HepG2 (cell line): ENCODE data around the gene NDOR1. TPM values are rescaled to one million over a fixed set of nuclear protein-coding genes. Genes with fewer than 3 reads are reported as not detected.

Experiments
- ARNTL ChIP-seq: sonication (generic); formaldehyde crosslinking; IDR thresholded peaks from 2 replicates; pipeline ENCODE4 v1.4.0; 2020; ENCODE audit warnings: mild to moderate bottlenecking, missing genetic modification reagents
- ELF1 ChIP-seq: sonication (generic); formaldehyde crosslinking; IDR thresholded peaks from 2 replicates; pipeline ENCODE4 v1.4.0; 2020; ENCODE audit warnings: missing genetic modification reagents
- FOSL2 ChIP-seq: sonication (generic); formaldehyde crosslinking; IDR thresholded peaks from 2 replicates; pipeline ENCODE4 v1.4.0; 2020; ENCODE audit warnings: missing genetic modification reagents
- GPN1 ChIP-seq: sonication (generic); formaldehyde crosslinking; IDR thresholded peaks from 2 replicates; pipeline ENCODE4 v1.5.1; 2020; ENCODE audit warnings: missing genetic modification reagents, borderline replicate concordance
- HDAC2 ChIP-seq: sonication (generic); formaldehyde crosslinking; IDR thresholded peaks from 2 replicates; pipeline ENCODE4 v1.4.0; 2020; ENCODE audit warnings: missing genetic modification reagents
- HNF4A ChIP-seq: sonication (generic); formaldehyde crosslinking; IDR thresholded peaks from 2 replicates; pipeline ENCODE4 v1.4.0; 2020; ENCODE audit warnings: missing genetic modification reagents
- MAFF ChIP-seq: IDR thresholded peaks from 2 replicates; pipeline ENCODE4 v1.6.1; 2011; ENCODE audit warnings: low read depth, low read length, improper control_type of control experiment
- POLR2AphosphoS5 ChIP-seq: IDR thresholded peaks from 2 replicates; pipeline ENCODE4 v1.6.1; 2012; ENCODE audit warnings: low read depth, low read length
- SRSF1 ChIP-seq: fragments of 200-400 bp; formaldehyde crosslinking; optimal IDR thresholded peaks from 2 replicates; pipeline ENCODE3; 2017; ENCODE audit warnings: mild to moderate bottlenecking, low read depth, low read length, moderate library complexity
- TCF12 ChIP-seq, 2 experiments: fragments of 450-650 bp in 1 of 2; sonication (generic) in 1 of 2; formaldehyde crosslinking in 1 of 2; IDR thresholded peaks; 2 replicates each; pipeline versions ENCODE4 v1.6.1 to v1.8.0; 2017 to 2022; ENCODE audit warnings: antibody characterized with exemption in 1 of 2, mild to moderate bottlenecking in 1 of 2, missing genetic modification reagents in 1 of 2, moderate library complexity in 1 of 2
- ZFP1 ChIP-seq: IDR thresholded peaks from 2 replicates; pipeline ENCODE4 v1.6.1; 2016
- ZFP90 ChIP-seq: sonication (generic); formaldehyde crosslinking; IDR thresholded peaks from 2 replicates; pipeline ENCODE4 v1.8.0; 2022; ENCODE audit warnings: missing genetic modification reagents, mild to moderate bottlenecking, inconsistent platforms, borderline replicate concordance
- ZNF143 ChIP-seq: sonication (generic); formaldehyde crosslinking; IDR thresholded peaks from 2 replicates; pipeline ENCODE4 v1.4.0; 2020; ENCODE audit warnings: missing genetic modification reagents
- ZNF224 ChIP-seq: sonication (generic); formaldehyde crosslinking; IDR thresholded peaks from 2 replicates; pipeline ENCODE4 v1.5.0; 2020; ENCODE audit warnings: mild to moderate bottlenecking, missing genetic modification reagents
- ZNF431 ChIP-seq: sonication (generic); formaldehyde crosslinking; IDR thresholded peaks from 2 replicates; pipeline ENCODE4 v1.9.0; 2022; ENCODE audit warnings: missing genetic modification reagents, low read depth, mild to moderate bottlenecking, borderline replicate concordance
- ZNF614 ChIP-seq: IDR thresholded peaks from 2 replicates; pipeline ENCODE4 v1.6.1; 2018; ENCODE audit warnings: missing biosample characterization, missing genetic modification reagents, inconsistent platforms, borderline replicate concordance
- polyA plus RNA-seq, 8 experiments: library from polyadenylated mRNA; depleted of rRNA in 3 of 8; stranded (reverse) in 7 of 8; unstranded in 1 of 8; fragments of >200 nt; fragmentation: Illumina TruSeq in 4 of 8; extraction: Trizol in 4 of 8; gene quantifications; 2 replicates each; pipeline versions ENCODE4 v1.2.1 to v1.2.3, GENCODE V29; 2011 to 2016; ENCODE audit warnings: low read depth in 4 of 8, missing spikeins in 1 of 8, mixed read lengths in 1 of 8; ENCODE audit not compliant: insufficient read depth in 1 of 8
- total RNA-seq, 5 experiments: library from RNA; depleted of rRNA; stranded (reverse); fragments of >200 nt; fragmentation: Illumina TruSeq; extraction: Trizol; gene quantifications; 2 replicates each; pipeline ENCODE4 v1.2.3, GENCODE V29; 2016; ENCODE audit warnings: low read depth in 1 of 5
- TF ChIP-seq, protein P1 (sequence below): sonication (generic); formaldehyde crosslinking; IDR thresholded peaks from 2 replicates; pipeline ENCODE4 v1.4.0; 2020; ENCODE audit warnings: missing genetic modification reagents, borderline replicate concordance
- TF ChIP-seq, protein P2 (sequence below): sonication (generic); formaldehyde crosslinking; IDR thresholded peaks from 2 replicates; pipeline ENCODE4 v1.4.0; 2020; ENCODE audit warnings: missing genetic modification reagents, borderline replicate concordance
- TF ChIP-seq, protein P3 (sequence below): sonication (generic); formaldehyde crosslinking; IDR thresholded peaks from 2 replicates; pipeline ENCODE4 v1.5.1; 2020; ENCODE audit warnings: mild to moderate bottlenecking, missing genetic modification reagents, borderline replicate concordance

Gene NDOR1
- total and polyA plus RNA-seq, 2 of the 13 experiments (the other 11 are each of a cell fraction or from before 2014, with no cell fraction given) = 3.6 to 8.7 TPM

DNA sequence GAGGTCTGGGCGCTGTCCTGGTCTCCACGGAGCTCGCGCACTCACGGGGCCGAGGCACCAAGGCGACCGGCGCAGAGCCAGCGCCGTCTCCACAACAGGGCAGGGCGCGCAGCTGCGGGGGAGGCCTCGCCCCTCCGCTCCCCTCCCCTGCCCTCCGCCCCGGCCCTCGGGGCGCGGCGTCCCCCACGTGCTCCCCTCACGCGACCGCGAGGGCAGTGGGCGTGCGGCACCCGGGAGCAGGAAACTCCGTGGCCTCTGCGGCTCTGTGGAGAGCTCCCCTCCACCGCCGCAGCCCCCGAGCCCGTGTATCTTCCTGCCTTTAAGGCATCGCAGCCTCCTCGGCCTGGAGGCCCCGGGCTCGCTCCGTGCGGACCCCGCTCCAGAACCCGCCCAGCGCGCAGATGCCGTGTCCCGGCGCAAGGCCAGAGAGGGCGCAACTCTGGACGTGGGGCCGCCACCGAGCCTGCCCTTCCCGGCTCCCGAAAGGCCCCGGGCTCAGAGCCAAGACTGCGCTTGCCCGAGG lies 34.9 kb downstream of the NDOR1 start (continued):
- no peak for TF ChIP-seq GPN1
- TF ChIP-seq ZFP1 (CRISPR knock-in tag) = no peak
- TF ChIP-seq ZNF143 (CRISPR knock-in tag) = peak; percentile 71
- peak; percentile 60 for TF ChIP-seq POLR2AphosphoS5
- TF ChIP-seq, protein P1, sequence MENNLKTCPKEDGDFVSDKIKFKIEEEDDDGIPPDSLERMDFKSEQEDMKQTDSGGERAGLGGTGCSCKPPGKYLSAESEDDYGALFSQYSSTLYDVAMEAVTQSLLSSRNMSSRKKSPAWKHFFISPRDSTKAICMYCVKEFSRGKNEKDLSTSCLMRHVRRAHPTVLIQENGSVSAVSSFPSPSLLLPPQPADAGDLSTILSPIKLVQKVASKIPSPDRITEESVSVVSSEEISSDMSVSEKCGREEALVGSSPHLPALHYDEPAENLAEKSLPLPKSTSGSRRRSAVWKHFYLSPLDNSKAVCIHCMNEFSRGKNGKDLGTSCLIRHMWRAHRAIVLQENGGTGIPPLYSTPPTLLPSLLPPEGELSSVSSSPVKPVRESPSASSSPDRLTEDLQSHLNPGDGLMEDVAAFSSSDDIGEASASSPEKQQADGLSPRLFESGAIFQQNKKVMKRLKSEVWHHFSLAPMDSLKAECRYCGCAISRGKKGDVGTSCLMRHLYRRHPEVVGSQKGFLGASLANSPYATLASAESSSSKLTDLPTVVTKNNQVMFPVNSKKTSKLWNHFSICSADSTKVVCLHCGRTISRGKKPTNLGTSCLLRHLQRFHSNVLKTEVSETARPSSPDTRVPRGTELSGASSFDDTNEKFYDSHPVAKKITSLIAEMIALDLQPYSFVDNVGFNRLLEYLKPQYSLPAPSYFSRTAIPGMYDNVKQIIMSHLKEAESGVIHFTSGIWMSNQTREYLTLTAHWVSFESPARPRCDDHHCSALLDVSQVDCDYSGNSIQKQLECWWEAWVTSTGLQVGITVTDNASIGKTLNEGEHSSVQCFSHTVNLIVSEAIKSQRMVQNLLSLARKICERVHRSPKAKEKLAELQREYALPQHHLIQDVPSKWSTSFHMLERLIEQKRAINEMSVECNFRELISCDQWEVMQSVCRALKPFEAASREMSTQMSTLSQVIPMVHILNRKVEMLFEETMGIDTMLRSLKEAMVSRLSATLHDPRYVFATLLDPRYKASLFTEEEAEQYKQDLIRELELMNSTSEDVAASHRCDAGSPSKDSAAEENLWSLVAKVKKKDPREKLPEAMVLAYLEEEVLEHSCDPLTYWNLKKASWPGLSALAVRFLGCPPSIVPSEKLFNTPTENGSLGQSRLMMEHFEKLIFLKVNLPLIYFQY (CRISPR knock-in tag) = peak; percentile 65; the same call in 1 of the 2 replicates
- no peak for TF ChIP-seq MAFF
- peak; percentile 69 for TF ChIP-seq SRSF1
- peak; percentile 11; the same call in 1 of the 2 replicates for TF ChIP-seq HNF4A
- TF ChIP-seq, protein P2, sequence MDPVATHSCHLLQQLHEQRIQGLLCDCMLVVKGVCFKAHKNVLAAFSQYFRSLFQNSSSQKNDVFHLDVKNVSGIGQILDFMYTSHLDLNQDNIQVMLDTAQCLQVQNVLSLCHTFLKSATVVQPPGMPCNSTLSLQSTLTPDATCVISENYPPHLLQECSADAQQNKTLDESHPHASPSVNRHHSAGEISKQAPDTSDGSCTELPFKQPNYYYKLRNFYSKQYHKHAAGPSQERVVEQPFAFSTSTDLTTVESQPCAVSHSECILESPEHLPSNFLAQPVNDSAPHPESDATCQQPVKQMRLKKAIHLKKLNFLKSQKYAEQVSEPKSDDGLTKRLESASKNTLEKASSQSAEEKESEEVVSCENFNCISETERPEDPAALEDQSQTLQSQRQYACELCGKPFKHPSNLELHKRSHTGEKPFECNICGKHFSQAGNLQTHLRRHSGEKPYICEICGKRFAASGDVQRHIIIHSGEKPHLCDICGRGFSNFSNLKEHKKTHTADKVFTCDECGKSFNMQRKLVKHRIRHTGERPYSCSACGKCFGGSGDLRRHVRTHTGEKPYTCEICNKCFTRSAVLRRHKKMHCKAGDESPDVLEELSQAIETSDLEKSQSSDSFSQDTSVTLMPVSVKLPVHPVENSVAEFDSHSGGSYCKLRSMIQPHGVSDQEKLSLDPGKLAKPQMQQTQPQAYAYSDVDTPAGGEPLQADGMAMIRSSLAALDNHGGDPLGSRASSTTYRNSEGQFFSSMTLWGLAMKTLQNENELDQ (CRISPR knock-in tag) = no peak
- TF ChIP-seq ELF1 (CRISPR knock-in tag) = no peak
- 0 out of 2 replicates have a peak, but pooled peaks have one; percentile 76 for TF ChIP-seq ZFP90
- TF ChIP-seq, protein P3, sequence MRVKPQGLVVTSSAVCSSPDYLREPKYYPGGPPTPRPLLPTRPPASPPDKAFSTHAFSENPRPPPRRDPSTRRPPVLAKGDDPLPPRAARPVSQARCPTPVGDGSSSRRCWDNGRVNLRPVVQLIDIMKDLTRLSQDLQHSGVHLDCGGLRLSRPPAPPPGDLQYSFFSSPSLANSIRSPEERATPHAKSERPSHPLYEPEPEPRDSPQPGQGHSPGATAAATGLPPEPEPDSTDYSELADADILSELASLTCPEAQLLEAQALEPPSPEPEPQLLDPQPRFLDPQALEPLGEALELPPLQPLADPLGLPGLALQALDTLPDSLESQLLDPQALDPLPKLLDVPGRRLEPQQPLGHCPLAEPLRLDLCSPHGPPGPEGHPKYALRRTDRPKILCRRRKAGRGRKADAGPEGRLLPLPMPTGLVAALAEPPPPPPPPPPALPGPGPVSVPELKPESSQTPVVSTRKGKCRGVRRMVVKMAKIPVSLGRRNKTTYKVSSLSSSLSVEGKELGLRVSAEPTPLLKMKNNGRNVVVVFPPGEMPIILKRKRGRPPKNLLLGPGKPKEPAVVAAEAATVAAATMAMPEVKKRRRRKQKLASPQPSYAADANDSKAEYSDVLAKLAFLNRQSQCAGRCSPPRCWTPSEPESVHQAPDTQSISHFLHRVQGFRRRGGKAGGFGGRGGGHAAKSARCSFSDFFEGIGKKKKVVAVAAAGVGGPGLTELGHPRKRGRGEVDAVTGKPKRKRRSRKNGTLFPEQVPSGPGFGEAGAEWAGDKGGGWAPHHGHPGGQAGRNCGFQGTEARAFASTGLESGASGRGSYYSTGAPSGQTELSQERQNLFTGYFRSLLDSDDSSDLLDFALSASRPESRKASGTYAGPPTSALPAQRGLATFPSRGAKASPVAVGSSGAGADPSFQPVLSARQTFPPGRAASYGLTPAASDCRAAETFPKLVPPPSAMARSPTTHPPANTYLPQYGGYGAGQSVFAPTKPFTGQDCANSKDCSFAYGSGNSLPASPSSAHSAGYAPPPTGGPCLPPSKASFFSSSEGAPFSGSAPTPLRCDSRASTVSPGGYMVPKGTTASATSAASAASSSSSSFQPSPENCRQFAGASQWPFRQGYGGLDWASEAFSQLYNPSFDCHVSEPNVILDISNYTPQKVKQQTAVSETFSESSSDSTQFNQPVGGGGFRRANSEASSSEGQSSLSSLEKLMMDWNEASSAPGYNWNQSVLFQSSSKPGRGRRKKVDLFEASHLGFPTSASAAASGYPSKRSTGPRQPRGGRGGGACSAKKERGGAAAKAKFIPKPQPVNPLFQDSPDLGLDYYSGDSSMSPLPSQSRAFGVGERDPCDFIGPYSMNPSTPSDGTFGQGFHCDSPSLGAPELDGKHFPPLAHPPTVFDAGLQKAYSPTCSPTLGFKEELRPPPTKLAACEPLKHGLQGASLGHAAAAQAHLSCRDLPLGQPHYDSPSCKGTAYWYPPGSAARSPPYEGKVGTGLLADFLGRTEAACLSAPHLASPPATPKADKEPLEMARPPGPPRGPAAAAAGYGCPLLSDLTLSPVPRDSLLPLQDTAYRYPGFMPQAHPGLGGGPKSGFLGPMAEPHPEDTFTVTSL (CRISPR knock-in tag) = no peak
- peak; percentile 81; the same call in 1 of the 2 replicates for TF ChIP-seq ARNTL (CRISPR knock-in tag)
- no peak for TF ChIP-seq FOSL2
- TF ChIP-seq TCF12 (IDR thresholded peaks at IDR 0.05) = no peak
- TF ChIP-seq TCF12 (CRISPR knock-in tag; IDR thresholded peaks at IDR 0.05) = no peak
- no peak for TF ChIP-seq ZNF224 (CRISPR knock-in tag)
- peak; percentile 69; the same call in 1 of the 2 replicates for TF ChIP-seq ZNF431
- TF ChIP-seq ZNF614 (CRISPR knock-in tag) = 0 out of 2 replicates have a peak, but pooled peaks have one; percentile 43
- TF ChIP-seq HDAC2 = peak; percentile 40; the same call in 1 of the 2 replicates
